ENCODE measurements around the gene HOXB2. TPM values are rescaled to one million over a fixed set of nuclear protein-coding genes. Genes with fewer than 3 reads are reported as not detected.
"Not testable (repeated sequence)": the region's sequence is repeated elsewhere in the genome, so short reads cannot be mapped to it uniquely, and the experiment has no call there.

HOXB2 gene
- total RNA-seq, 2 donors from 2014 or later, result 4.8 to 5.5 TPM

GRCh38 chr17:48510381-48510760 is 34.5 kb downstream of the HOXB2 start:
- Histone ChIP-seq H3K4me1 (no peaks in the 10 kb centered on the region), H3K4me3 (no peak overlapping the region), H3K27me3 (no peaks in the 10 kb centered on the region), H3K9me3 (no peaks in the 10 kb centered on the region), H3K27ac (no peak overlapping the region), H3K36me3 (no peaks in the 10 kb centered on the region)
- no peak for TF ChIP-seq CTCF (IDR thresholded peaks at IDR 0.05)
- DNase-seq (ENCODE audit: low spot score), result no peak

- not testable (repeated sequence) for H3K36me3 ChIP-seq; DNase-seq (ENCODE audit: low spot score); H3K27ac ChIP-seq; H3K4me3 ChIP-seq; H3K27me3 ChIP-seq; H3K4me1 ChIP-seq; H3K9me3 ChIP-seq
These were observed 35.2 kb downstream of the HOXB2 start for GRCh38 chr17:48509708-48510107.

GRCh38 chr17:48506246-48506645 is 38.7 kb downstream of the HOXB2 start:
- Histone ChIP-seq H3K27me3 (no peaks in the 10 kb centered on the region), H3K4me3 (no peak overlapping the region), H3K27ac (no peak overlapping the region), H3K9me3 (no peaks in the 10 kb centered on the region), H3K4me1 (no peaks in the 10 kb centered on the region), H3K36me3 (no peaks in the 10 kb centered on the region)
- TF ChIP-seq CTCF (IDR thresholded peaks at IDR 0.05), result no peak
- DNase-seq (ENCODE audit: low spot score), result no peak

GRCh38 chr17:48505788-48506187 is 39.1 kb downstream of the HOXB2 start:
- H3K4me1 ChIP-seq, result no peaks in the 10 kb centered on the region
- no peak for TF ChIP-seq CTCF (IDR thresholded peaks at IDR 0.05)
- DNase-seq (ENCODE audit: low spot score), result no peak
- H3K36me3 ChIP-seq, result no peaks in the 10 kb centered on the region
- no peaks in the 10 kb centered on the region for H3K9me3 ChIP-seq
- no peaks in the 10 kb centered on the region for H3K27me3 ChIP-seq
- no peak overlapping the region for H3K27ac ChIP-seq
- no peak overlapping the region for H3K4me3 ChIP-seq

- no peak for TF ChIP-seq CTCF (IDR thresholded peaks at IDR 0.05)
- DNase-seq (ENCODE audit: low spot score), result no peak
- Histone ChIP-seq H3K27ac (no peak overlapping the region), H3K4me1 (no peaks in the 10 kb centered on the region), H3K4me3 (no peak overlapping the region), H3K9me3 (no peaks in the 10 kb centered on the region), H3K36me3 (no peaks in the 10 kb centered on the region), H3K27me3 (no peaks in the 10 kb centered on the region)
These were observed 40.0 kb downstream of the HOXB2 start for GRCh38 chr17:48504953-48505352.

GRCh38 chr17:48503747-48504146 is 41.2 kb downstream of the HOXB2 start:
- Histone ChIP-seq H3K27ac (no peak overlapping the region), H3K4me1 (no peaks in the 10 kb centered on the region), H3K36me3 (no peaks in the 10 kb centered on the region), H3K27me3 (no peaks in the 10 kb centered on the region), H3K4me3 (no peak overlapping the region), H3K9me3 (no peaks in the 10 kb centered on the region)
- DNase-seq (ENCODE audit: low spot score), result no peak
- no peak for TF ChIP-seq CTCF (IDR thresholded peaks at IDR 0.05)
